Stromal cell of bone marrow (primary cell): Measurements from ENCODE around the gene LSM2.
A peak's percentile ranks its signal among the peaks of the same experiment; 100 is the strongest.
"Not testable (repeated sequence)": the region's sequence is repeated elsewhere in the genome, so short reads cannot be mapped to it uniquely, and the experiment has no call there.

Source experiments
- DNase-seq: peaks from one replicate; pipeline ENCODE4 v3.0.0-alpha.2; 2012; ENCODE audit warnings: low read depth

LSM2 gene

GRCh38 chr6:31806470-31807272 is at the start of gene LSM2:
Gene LSM2 (minus strand): TSS chr6:31806966. CDS start chr6:31806757, 209 bp downstream.
- DNase-seq = peak; percentile 94

DNA sequence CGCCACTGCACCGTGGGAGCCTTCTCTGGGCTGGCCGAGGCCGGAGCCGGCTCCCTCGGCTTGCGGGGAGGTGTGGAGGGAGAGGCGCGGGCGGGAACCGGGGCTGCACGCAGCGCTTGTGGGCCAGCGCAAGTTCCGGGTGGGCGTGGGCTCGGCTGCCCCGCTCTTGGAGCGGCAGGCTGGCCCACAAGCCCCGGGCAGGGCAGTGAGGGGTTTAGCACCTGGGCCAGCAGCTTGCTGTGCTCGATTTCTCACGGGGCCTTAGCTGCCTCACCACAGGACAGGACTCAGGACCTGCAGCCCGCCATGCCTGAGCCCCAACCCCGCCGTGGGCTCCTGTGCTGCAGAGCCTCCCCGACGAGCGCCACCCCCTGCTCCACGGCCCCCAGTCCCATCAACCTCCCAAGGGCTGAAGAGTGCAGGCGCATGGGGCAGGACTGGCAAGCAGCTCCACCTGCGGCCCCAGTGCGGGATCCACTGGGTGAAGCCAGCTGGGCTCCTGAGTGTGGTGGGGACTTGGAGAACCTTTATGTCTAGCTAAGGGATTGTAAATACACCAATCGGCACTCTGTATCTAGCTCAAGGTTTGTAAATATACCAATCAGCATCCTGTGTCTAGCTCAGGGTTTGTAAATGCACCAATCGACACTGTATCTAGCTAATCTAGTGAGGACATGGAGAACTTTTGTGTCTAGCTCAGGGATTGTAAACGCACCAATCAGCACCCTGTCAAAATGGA is 45.4 kb upstream of the LSM2 start:
- not testable (repeated sequence) for DNase-seq

DNA sequence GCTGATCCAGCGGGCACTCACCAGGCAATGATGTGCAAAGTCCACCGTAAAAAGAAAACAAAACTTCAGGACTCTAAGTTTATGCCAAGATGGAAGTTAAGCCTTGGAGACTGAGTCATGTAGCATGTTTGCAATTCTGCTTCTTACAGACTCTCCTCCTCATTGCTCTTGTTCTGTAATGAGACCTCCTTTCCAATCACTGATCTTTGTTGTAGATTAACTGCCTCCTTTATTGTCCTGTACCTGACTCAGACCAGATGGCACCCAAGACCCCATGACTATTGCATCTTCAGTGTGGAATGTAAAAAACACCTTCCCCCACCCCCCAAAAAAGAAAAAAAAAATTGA is 44.7 kb upstream of the LSM2 start:
- DNase-seq = no peak

DNA sequence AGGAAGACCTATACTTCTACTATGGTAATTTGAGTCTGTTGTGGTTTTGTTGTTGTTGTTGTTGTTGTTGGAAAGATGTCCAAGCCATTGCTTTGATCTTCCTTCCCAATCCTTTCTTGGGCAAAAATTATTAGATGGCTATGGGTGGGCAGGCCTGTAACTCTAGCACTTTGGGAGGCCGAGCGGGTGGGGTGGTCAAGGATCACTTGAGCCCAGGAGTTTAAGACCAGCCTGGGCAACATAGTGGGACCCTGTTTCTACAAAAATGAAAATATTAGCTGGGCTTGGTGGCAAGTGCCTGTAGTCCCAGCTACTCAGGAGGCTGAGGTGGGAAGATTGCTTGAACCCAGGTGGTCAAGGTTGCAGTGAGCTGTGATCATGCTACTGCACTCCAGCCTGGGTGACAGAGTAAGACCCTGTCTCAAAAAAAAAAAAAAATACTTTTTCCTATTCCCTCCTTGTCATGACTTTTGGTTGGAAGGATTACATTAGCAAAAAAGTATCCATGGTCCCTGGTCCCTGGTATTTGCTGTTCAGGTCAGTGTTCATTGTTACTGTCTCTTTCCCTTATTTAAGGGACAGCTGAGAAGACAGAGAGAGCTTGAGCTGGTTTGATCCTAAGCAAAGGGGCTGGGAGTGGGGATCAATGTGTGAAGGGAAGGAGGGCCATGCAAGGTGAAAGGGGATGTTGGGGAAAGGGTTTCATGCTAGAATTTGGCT is 44.2 kb upstream of the LSM2 start:
- DNase-seq = no peak

DNA sequence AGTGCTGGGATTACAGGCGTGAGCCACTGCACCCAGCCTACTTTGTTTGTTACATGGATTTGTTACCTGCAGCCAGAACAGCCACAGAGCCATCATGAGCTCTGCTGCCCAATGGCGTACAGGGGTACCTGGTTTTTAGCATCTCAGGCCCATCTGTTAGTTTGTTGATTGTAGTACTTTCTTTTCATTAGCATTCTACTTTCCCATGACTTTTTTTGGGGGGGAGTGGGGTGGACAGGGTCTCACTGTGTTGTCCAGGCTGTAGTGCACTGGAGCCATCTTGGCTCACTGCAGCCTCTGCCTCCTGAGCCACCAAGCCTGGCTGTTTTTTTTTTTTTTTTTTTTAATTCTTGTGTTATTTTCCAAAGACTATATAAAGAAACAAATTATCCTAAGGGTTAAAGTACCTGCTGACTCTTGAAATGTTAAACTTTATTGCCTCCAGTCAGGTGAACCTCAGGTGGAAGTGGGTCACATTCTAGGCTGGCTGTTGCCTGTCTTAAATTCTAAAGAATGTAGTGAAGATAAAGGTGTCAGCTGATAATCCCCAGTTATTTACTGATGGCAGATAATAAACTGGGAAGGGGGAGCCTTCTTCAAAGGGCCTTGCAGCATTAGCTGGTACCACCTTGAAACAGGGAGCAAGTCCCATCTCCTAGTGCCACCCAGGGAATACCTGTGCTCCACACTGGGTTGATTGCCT is 40.7 kb upstream of the LSM2 start:
- no peak for DNase-seq

DNA sequence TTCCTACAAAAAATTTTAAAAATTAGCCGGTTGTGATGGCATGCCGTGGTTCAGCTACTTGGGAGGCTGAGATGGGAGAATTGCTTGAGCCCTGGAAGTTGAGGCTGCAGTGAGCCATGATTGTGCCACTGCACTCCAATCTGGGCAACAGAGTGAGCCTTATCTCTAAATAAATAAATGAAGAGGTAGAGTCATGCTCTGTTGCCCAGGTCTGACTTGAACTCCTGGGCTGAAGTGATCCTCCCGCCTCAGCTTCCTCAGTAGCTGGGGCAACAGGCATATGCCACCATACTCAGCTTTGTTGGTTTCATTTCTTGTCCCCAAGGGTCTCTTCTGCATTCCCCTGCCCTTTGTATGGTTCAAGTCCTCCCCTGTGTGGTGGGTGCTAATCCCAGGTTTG is 37.7 kb upstream of the LSM2 start:
- DNase-seq = no peak

- no peak for DNase-seq
Measured at GRCh38 chr6:31842053-31842452, 35.3 kb upstream of the LSM2 start.

DNA sequence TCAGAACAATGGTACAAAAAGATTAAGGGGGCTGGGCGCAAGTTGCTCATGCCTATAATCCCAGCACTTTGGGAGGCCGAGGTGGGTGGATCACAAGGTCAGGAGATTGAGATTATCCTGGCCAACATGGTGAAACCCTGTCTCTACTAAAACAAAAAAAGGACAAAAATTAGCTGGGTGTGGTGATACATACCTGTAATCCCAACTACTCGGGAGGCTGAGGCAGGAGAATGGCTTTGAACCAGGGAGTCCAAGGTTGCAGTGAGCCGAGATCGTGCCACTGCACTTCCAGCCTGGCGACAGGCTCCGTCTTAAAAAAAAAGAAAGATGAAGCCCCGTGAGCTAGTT is 33.0 kb upstream of the LSM2 start:
- DNase-seq = not testable (repeated sequence)

GRCh38 chr6:31838968-31839367 is 32.2 kb upstream of the LSM2 start:
- no peak for DNase-seq

- DNase-seq = not testable (repeated sequence)
Measured at GRCh38 chr6:31838114-31838553, 31.4 kb upstream of the LSM2 start.

- no peak for DNase-seq
Measured at GRCh38 chr6:31837369-31838113, 30.8 kb upstream of the LSM2 start.

GRCh38 chr6:31836474-31837368 is 30.0 kb upstream of the LSM2 start:
- DNase-seq = peak; percentile 51

- DNase-seq = no peak
Measured at GRCh38 chr6:31836047-31836473, 29.3 kb upstream of the LSM2 start.

DNA sequence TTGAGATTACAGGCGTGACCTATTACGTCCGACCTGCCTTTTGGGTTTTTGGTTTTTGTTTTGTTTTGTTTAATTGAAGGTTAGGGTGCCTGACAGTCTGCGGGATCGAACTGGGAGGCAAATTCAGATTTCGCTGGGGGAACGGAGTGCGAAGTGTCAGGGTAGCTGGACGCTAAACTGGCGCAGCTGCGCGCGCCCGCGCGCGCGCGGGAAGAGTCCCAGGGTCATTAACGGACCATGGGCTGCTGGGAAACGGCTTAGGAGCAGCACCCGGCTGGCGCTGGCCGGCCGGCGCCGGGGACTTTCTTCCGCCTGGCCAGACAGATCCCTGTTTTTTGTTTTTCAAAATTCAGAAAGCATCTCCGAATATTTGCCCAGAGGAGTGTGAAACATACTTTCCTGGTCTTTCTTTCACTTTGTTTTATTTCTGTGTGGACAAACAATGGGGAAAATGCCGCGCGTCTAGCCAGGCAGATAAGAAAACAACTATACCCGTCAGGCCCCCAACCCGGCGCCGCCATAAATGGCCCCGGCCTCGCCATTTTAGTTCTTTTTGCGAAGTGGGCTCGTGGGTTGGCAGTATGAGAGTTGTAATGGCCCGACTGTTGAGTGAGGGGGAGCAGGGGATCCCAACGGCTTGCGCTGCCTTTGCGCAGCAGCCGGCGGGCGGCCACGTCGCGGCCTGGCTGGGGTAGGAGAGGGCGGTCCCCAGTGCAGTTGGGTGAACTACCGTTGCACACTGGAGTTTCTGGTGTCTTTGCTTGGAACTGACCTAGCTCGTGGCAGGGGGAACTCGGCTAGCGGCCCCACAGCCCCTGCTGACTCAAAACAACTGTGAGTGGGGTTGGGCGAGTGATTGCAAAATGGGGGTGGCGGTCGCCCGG is 27.8 kb upstream of the LSM2 start:
- peak; percentile 80 for DNase-seq

- no peak for DNase-seq
Measured at GRCh38 chr6:31831350-31832215, 24.8 kb upstream of the LSM2 start.

GRCh38 chr6:31830886-31831335 is 24.1 kb upstream of the LSM2 start:
- DNase-seq = no peak

- no peak for DNase-seq
Measured at GRCh38 chr6:31829633-31830283, 23.0 kb upstream of the LSM2 start.
